Measurements from ENCODE around the gene XAF1. TPM values are rescaled to one million over a fixed set of nuclear protein-coding genes. Genes with fewer than 3 reads are reported as not detected.

The XAF1 gene
- total RNA-seq, 4 donors from 2014 or later = 25.2 to 50.3 (median 45.6) TPM

- peaks cover 0 to 60% (median 3%) of the 10 kb centered on the region in 4 donors for H3K9me3 ChIP-seq
- DNase-seq (ENCODE audit: low spot score in 2 of 2) = no peak
- no peak for TF ChIP-seq POLR2A (IDR thresholded peaks at IDR 0.05)
These were observed 26.4 kb downstream of the XAF1 start for GRCh38 chr17:6782244-6782643.

GRCh38 chr17:6786618-6787017, 30.8 kb downstream of the XAF1 start:
- WGBS, 2 donors = 46 to 57% methylated on average over 8 of the region's 8 CpGs
- Histone ChIP-seq H3K27ac (no peak overlapping the region), H3K9me3 (peaks cover 0 to 38% (median 3%) of the 10 kb centered on the region in 4 donors), H3K27me3 (no peaks in the 10 kb centered on the region), H3K4me3 (no peak overlapping the region), H3K36me3 (no peaks in the 10 kb centered on the region), H3K4me1 (no peaks in the 10 kb centered on the region)
- no peak for DNase-seq (ENCODE audit: low spot score in 2 of 2)
- TF ChIP-seq POLR2A (IDR thresholded peaks at IDR 0.05) (no peak), EP300 (IDR thresholded peaks at IDR 0.05) (no peak), CTCF (IDR thresholded peaks at IDR 0.05) (no peak)

More at GRCh38 chr17:6782244-6782643, 26.4 kb downstream of the XAF1 start:
- no peaks in the 10 kb centered on the region for H3K27me3 ChIP-seq
- H3K4me1 ChIP-seq = no peaks in the 10 kb centered on the region
- no peak overlapping the region for H3K4me3 ChIP-seq
- 86 to 89% methylated on average over 4 of the region's 4 CpGs for WGBS, 2 donors
- no peak overlapping the region for H3K27ac ChIP-seq
- no peaks in the 10 kb centered on the region for H3K36me3 ChIP-seq

- H3K27me3 ChIP-seq = no peaks in the 10 kb centered on the region
- H3K4me3 ChIP-seq = no peak overlapping the region
- no peak for TF ChIP-seq CTCF (IDR thresholded peaks at IDR 0.05)
- TF ChIP-seq EP300 (IDR thresholded peaks at IDR 0.05) = no peak
- no peak for TF ChIP-seq POLR2A (IDR thresholded peaks at IDR 0.05)
- no peak for DNase-seq (ENCODE audit: low spot score in 2 of 2)
- no peaks in the 10 kb centered on the region for H3K36me3 ChIP-seq
- no peak overlapping the region for H3K27ac ChIP-seq
- peaks cover 0 to 37% (median 3%) of the 10 kb centered on the region in 4 donors for H3K9me3 ChIP-seq
- WGBS, 2 donors = 61 to 69% methylated on average over 10 of the region's 10 CpGs
- H3K4me1 ChIP-seq = no peaks in the 10 kb centered on the region
These were observed 31.3 kb downstream of the XAF1 start for GRCh38 chr17:6787081-6787693.

GRCh38 chr17:6789146-6789545, 33.3 kb downstream of the XAF1 start:
- 71 to 76% methylated on average over 4 of the region's 4 CpGs for WGBS, 2 donors
- TF ChIP-seq POLR2A (IDR thresholded peaks at IDR 0.05) = no peak
- TF ChIP-seq EP300 (IDR thresholded peaks at IDR 0.05) = no peak
- no peak for TF ChIP-seq CTCF (IDR thresholded peaks at IDR 0.05)
- Histone ChIP-seq H3K36me3 (no peaks in the 10 kb centered on the region), H3K4me1 (no peaks in the 10 kb centered on the region), H3K27me3 (no peaks in the 10 kb centered on the region), H3K9me3 (peaks cover 0 to 23% (median 3%) of the 10 kb centered on the region in 4 donors), H3K27ac (no peak overlapping the region), H3K4me3 (no peak overlapping the region)
- DNase-seq (ENCODE audit: low spot score in 2 of 2) = no peak

- WGBS, 2 donors = 74 to 77% methylated on average over 5 of the region's 5 CpGs
- H3K9me3 ChIP-seq = no peaks in the 10 kb centered on the region
These were observed 38.1 kb downstream of the XAF1 start for GRCh38 chr17:6793748-6794493.

More at GRCh38 chr17:6793748-6794493, 38.1 kb downstream of the XAF1 start:
- DNase-seq (ENCODE audit: low spot score in 2 of 2) = no peak
- H3K4me1 ChIP-seq = no peaks in the 10 kb centered on the region
- no peak overlapping the region for H3K4me3 ChIP-seq
- TF ChIP-seq EP300 (IDR thresholded peaks at IDR 0.05) (no peak), CTCF (IDR thresholded peaks at IDR 0.05) (no peak), POLR2A (IDR thresholded peaks at IDR 0.05) (no peak)
- H3K27me3 ChIP-seq = no peaks in the 10 kb centered on the region
- H3K36me3 ChIP-seq = no peaks in the 10 kb centered on the region
- no peak overlapping the region for H3K27ac ChIP-seq

Measured in tibial nerve (tissue), 4 donors.